PC-3 (cell line): ENCODE data around the gene RAB33A. TPM values are rescaled to one million over a fixed set of nuclear protein-coding genes. Genes with fewer than 3 reads are reported as not detected.

Experiments used
- ATAC-seq: fragments of 200-7000 bp; cut with Tn5 transposase; 2 replicates; pipeline ENCODE4 v1.9.1; 2020; ENCODE audit warnings: mild to moderate bottlenecking, moderate library complexity
- Bru-seq: library from RNA; stranded (reverse); fragments of 400-500 nt; gene quantifications from one replicate; lab custom pipeline; 2021; lab: Mats Ljungman, UMichigan
- BruChase-seq, 2 experiments: library from RNA; stranded (reverse); fragments of 400-500 nt; gene quantifications; one replicate each; lab custom pipeline; 2021; lab: Mats Ljungman, UMichigan
- BruUV-seq: library from RNA; stranded (reverse); fragments of 400-500 nt; replicated peaks from 2 replicates; lab custom pipeline; 2021; lab: Mats Ljungman, UMichigan
- CTCF ChIA-PET: fragments of 300-600 bp; sonication (Branson Sonifier 250); formaldehyde crosslinking; loops from one replicate; lab custom pipeline; 2022; ENCODE audit warnings: antibody characterized with exemption; lab: Charles Lee
- POLR2A ChIA-PET: fragments of 300-600 bp; sonication (Branson Sonifier 250); formaldehyde crosslinking; loops from one replicate; lab custom pipeline; 2022; ENCODE audit warnings: antibody characterized with exemption; ENCODE audit not compliant: unreplicated experiment; lab: Charles Lee
- DNase-seq: peaks from one replicate; pipeline ENCODE4 v3.0.0-alpha.2; 2015
- H2AFZ ChIP-seq: fragments of 300-600 bp; sonication (generic); 2 replicates; pipeline ENCODE4 v1.6.0; 2016; ENCODE audit warnings: antibody characterized with exemption, low read length
- H3F3A ChIP-seq: fragments of 300-600 bp; sonication (generic); one replicate; pipeline ENCODE4 v1.6.0; 2017; ENCODE audit warnings: antibody characterized with exemption, low read length, control low read depth, mild to moderate bottlenecking; ENCODE audit not compliant: unreplicated experiment
- H3K27ac ChIP-seq: fragments of 300-600 bp; sonication (generic); 2 replicates; pipeline ENCODE4 v1.5.1; 2016; ENCODE audit warnings: mild to moderate bottlenecking, low read length
- H3K27me3 ChIP-seq: fragments of 300-600 bp; sonication (generic); 2 replicates; pipeline ENCODE4 v1.6.1; 2016; ENCODE audit warnings: low read length, mixed read lengths
- H3K36me3 ChIP-seq: fragments of 300-600 bp; sonication (generic); 2 replicates; pipeline ENCODE4 v1.6.1; 2016; ENCODE audit warnings: low read depth, mixed run types, low read length, mixed read lengths
- H3K4me1 ChIP-seq: fragments of 300-600 bp; sonication (generic); 2 replicates; pipeline ENCODE4 v1.5.1; 2016; ENCODE audit warnings: low read length; ENCODE audit not compliant: insufficient read depth
- H3K4me2 ChIP-seq: fragments of 300-600 bp; sonication (generic); 2 replicates; pipeline ENCODE4 v1.6.0; 2016; ENCODE audit warnings: low read length
- H3K4me3 ChIP-seq: fragments of 300-600 bp; sonication (generic); 2 replicates; pipeline ENCODE4 v1.5.1; 2016; ENCODE audit warnings: mild to moderate bottlenecking, low read length, mixed read lengths
- H3K79me2 ChIP-seq: fragments of 300-600 bp; sonication (generic); 2 replicates; pipeline ENCODE4 v1.6.1; 2017; ENCODE audit warnings: low read length, mixed read lengths
- H3K9ac ChIP-seq: fragments of 300-600 bp; sonication (generic); 2 replicates; pipeline ENCODE4 v1.6.0; 2016; ENCODE audit warnings: mild to moderate bottlenecking, low read length
- H3K9me2 ChIP-seq: fragments of 300-600 bp; sonication (generic); replicated peaks from 2 replicates; pipeline ENCODE4 v1.6.1; 2016; ENCODE audit warnings: mixed run types, low read length, mixed read lengths
- H3K9me3 ChIP-seq: fragments of 300-600 bp; sonication (generic); 2 replicates; pipeline ENCODE4 v1.6.1; 2016; ENCODE audit warnings: low read length, mixed read lengths
- H4K20me1 ChIP-seq: fragments of 300-600 bp; sonication (generic); 2 replicates; pipeline ENCODE4 v1.6.1; 2016; ENCODE audit warnings: low read length, mixed read lengths
- CTCF ChIP-seq: fragments of 300-600 bp; sonication (generic); conservative IDR thresholded peaks from 2 replicates; pipeline ENCODE4 v1.5.1; 2017; ENCODE audit warnings: antibody characterized with exemption, low read depth, mild to moderate bottlenecking, low read length
- EZH2 ChIP-seq: fragments of 300-600 bp; sonication (generic); IDR thresholded peaks from one replicate; pipeline ENCODE4 v1.6.1; 2017; ENCODE audit warnings: antibody characterized with exemption, mild to moderate bottlenecking, low read length; ENCODE audit not compliant: unreplicated experiment
- EZH2phosphoT487 ChIP-seq: fragments of 300-600 bp; sonication (generic); IDR thresholded peaks from 2 replicates; pipeline ENCODE4 v1.6.1; 2018; ENCODE audit warnings: mild to moderate bottlenecking, antibody characterized with exemption, low read length, borderline replicate concordance
- intact Hi-C: fragments of 100-400 bp; cut with micrococcal nuclease; formaldehyde crosslinking; loops from 2 replicates; pipeline ENCODE4 v1.9.0; 2023
- long read RNA-seq: library from polyadenylated mRNA; unstranded; transcript quantifications from one replicate; pipeline ENCODE4 v2.0.0, GENCODE V29; 2021; ENCODE audit not compliant: unreplicated experiment
- total RNA-seq: library from RNA; depleted of rRNA; stranded (reverse); fragments of >200 nt; gene quantifications from 2 replicates; pipeline ENCODE4 v1.2.3, GENCODE V29; 2014; rRNA removed

The RAB33A gene
- total RNA-seq (not detected in 2 replicates), Bru-seq, nascent RNA (percentile 36 among the genes with signal in this experiment), BruChase-seq, experiment 1, labeled RNA remaining after a 6-hour chase (percentile 42 among the genes with signal in this experiment), BruChase-seq, experiment 2, labeled RNA remaining after a 2-hour chase (percentile 39 among the genes with signal in this experiment)
- long read RNA-seq, partial matches to known transcripts: 0 of 1 reads
- long read RNA-seq, other reads (novel, unspliced or antisense): 1 of 1 reads

- Histone ChIP-seq H3K9me2 (no peaks in the 10 kb centered on the region), H3K36me3 (no peaks in the 10 kb centered on the region), H3K9me3 (no peaks in the 10 kb centered on the region), H3K4me1 (peaks cover 27% of the 10 kb centered on the region), H3K27ac (no peak within 1 kb of the TSS), H2AFZ (peak within 1 kb of the TSS; percentile 73), H3K27me3 (no peaks in the 10 kb centered on the region), H3F3A (no peaks in the 10 kb centered on the region), H3K4me3 (peak within 1 kb of the TSS; percentile 56; the same call in 1 of the 2 replicates), H3K79me2 (no peaks in the 10 kb centered on the region; the same call in 1 of the 2 replicates), H3K9ac (no peak within 1 kb of the TSS), H4K20me1 (no peaks in the 10 kb centered on the region), H3K4me2 (peak within 1 kb of the TSS; percentile 75)
- TF ChIP-seq EZH2phosphoT487: no peak
- TF ChIP-seq EZH2: no peak
- no peak for TF ChIP-seq CTCF
- intact Hi-C loops: no loop called here
- no TSS peak for BruUV-seq
- ATAC-seq (peak; percentile 21; the same call in 1 of the 2 replicates), DNase-seq (no peak)
- ChIA-PET POLR2A (no interaction called here), CTCF (no interaction called here)
These were observed at the start of gene RAB33A for GRCh38 chrX:130171446-130172126. TSS of gene RAB33A (plus strand) at chrX:130171962. CDS start at chrX:130172063, 101 bp downstream.

GRCh38 chrX:130124577-130124976 is 47.2 kb upstream of the RAB33A start:
- no peak for DNase-seq
- Histone ChIP-seq H3K9me3 (no peaks in the 10 kb centered on the region), H2AFZ (no peak overlapping the region), H3K79me2 (no peaks in the 10 kb centered on the region), H3F3A (no peaks in the 10 kb centered on the region), H4K20me1 (no peaks in the 10 kb centered on the region), H3K36me3 (peaks cover 5% of the 10 kb centered on the region; the same call in 1 of the 2 replicates), H3K27ac (no peak overlapping the region), H3K4me2 (no peak overlapping the region), H3K27me3 (no peaks in the 10 kb centered on the region), H3K9ac (no peak overlapping the region), H3K4me3 (no peak overlapping the region), H3K9me2 (no peaks in the 10 kb centered on the region), H3K4me1 (peaks cover 5% of the 10 kb centered on the region; the same call in 1 of the 2 replicates)
- intact Hi-C loops: no loop called here
- TF ChIP-seq EZH2phosphoT487: no peak
- TF ChIP-seq CTCF: no peak
- ChIA-PET POLR2A (no interaction called here), CTCF (no interaction called here)
- no TSS peak for BruUV-seq
- ATAC-seq: no peak
